Gastrocnemius medialis (tissue), 4 donors: ENCODE results near the gene C5orf15. TPM values are rescaled to one million over a fixed set of nuclear protein-coding genes. Genes with fewer than 3 reads are reported as not detected.

Source experiments
- ATAC-seq, 2 donors: fragments of 150-250 bp; one replicate each; pipeline ENCODE4 v1.9.1; 2016
- DNase-seq, 2 donors: peaks; one replicate each; pipeline ENCODE4 v3.0.0-alpha.2; 2019
- H3K27ac ChIP-seq, 4 donors: fragments of 200-600 bp; sonication (generic); 1 replicate in 1 of 4; 2 replicates in 3 of 4; pipeline ENCODE4 v1.5.1; 2016 to 2018; ENCODE audit warnings: mild to moderate bottlenecking in 2 of 4, moderate library complexity in 1 of 4
- H3K27me3 ChIP-seq, 3 donors: fragments of 200-600 bp; sonication (generic) in 2 of 3; 1 replicate in 1 of 3; 2 replicates in 2 of 3; pipeline versions ENCODE4 v1.5.1 to v1.6.0; 2016 to 2019; ENCODE audit warnings: mild to moderate bottlenecking in 1 of 3, moderate library complexity in 1 of 3
- H3K36me3 ChIP-seq, 2 donors: fragments of 200-600 bp; sonication (generic) in 1 of 2; one replicate each; pipeline ENCODE4 v1.5.1; 2017 to 2018
- H3K4me1 ChIP-seq, 2 donors: fragments of 200-600 bp; sonication (generic) in 1 of 2; one replicate each; pipeline ENCODE4 v1.5.1; 2016 to 2017; ENCODE audit warnings: mild to moderate bottlenecking in 2 of 2
- H3K4me3 ChIP-seq, 4 donors: fragments of 200-600 bp; sonication (generic) in 3 of 4; 1 replicate in 1 of 4; 2 replicates in 3 of 4; pipeline ENCODE4 v1.5.1; 2016 to 2019; ENCODE audit warnings: mild to moderate bottlenecking in 2 of 4
- H3K9me3 ChIP-seq, 3 donors: fragments of 200-600 bp; sonication (generic) in 2 of 3; 1 replicate in 1 of 3; 2 replicates in 2 of 3; pipeline ENCODE4 v1.5.1; 2016 to 2019
- CTCF ChIP-seq, 5 experiments: fragments of 450-650 bp in 3 of 5; fragments of 200-600 bp in 2 of 5; sonication (generic) in 2 of 5; IDR thresholded peaks in 4 of 5; conservative IDR thresholded peaks in 1 of 5; 1 replicate in 4 of 5; 2 replicates in 1 of 5; pipeline ENCODE4 v1.5.1; 2016 to 2019; ENCODE audit warnings: antibody characterized with exemption in 5 of 5, mild to moderate bottlenecking in 3 of 5, moderate library complexity in 3 of 5
- POLR2A ChIP-seq, 2 donors: fragments of 450-650 bp; IDR thresholded peaks; one replicate each; pipeline ENCODE4 v1.6.1; 2017; ENCODE audit warnings: antibody characterized with exemption in 2 of 2, mild to moderate bottlenecking in 2 of 2, moderate library complexity in 2 of 2
- in situ Hi-C, 4 donors: fragments of 200-750 bp; cut with MboI; loops; one replicate each; pipeline versions ENCODE4 v1.15.0 to v1.8.0; 2017; ENCODE audit warnings: low sequenced_read_pairs in 4 of 4
- intact Hi-C: fragments of 100-400 bp; cut with DNase I; formaldehyde crosslinking; loops from one replicate; pipeline ENCODE4 v1.15.1; 2023; ENCODE audit warnings: low total_unique reads
- total RNA-seq, 4 donors: library from RNA; depleted of rRNA; stranded (reverse); fragments of >200 nt; gene quantifications; one replicate each; pipeline versions ENCODE4 v1.1.0 to v1.2.3, GENCODE V29; 2016

Gene C5orf15
- total RNA-seq, 4 donors from 2014 or later = 18.7 to 30.3 (median 24.4) TPM

DNA sequence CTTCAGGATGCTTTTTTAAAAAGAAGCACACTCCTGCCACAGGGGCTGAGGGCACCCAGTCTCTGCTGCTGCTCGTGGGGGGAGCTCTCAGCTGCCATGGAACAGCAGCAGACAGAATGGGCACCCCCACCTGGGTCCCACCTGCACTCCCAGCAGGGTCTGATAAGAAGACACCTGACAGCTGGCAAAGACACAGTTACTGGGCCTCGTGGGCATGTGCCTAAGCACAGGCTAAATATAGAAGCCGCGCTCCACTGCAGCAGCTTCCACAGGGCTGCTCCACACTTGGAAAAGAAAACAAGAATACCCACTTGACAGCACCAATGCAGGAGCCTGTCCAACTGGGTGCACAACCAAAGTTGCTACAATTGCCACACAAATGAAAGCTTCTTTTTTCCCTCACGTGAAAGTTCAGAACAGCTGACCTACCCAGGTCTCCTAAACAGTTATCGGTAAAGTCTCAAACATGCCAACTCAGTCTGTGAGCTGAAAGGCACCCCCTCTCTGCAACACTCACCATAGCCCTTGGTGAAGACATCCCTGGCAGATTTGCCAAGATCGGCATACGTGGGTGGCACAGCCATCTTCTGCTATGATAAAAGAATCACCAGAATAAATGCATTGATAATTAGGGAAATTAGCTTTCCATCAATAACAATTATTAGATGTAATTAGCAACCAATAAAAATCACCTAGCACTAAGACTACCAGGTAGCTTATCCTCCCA, 24.2 kb upstream of the C5orf15 start:
- H3K36me3 ChIP-seq = peaks cover 0 to 42% of the 10 kb centered on the region in 2 donors
- peak in 1 of 2 donors; percentile 15 for TF ChIP-seq POLR2A (IDR thresholded peaks at IDR 0.05)
- no peak for TF ChIP-seq CTCF (IDR thresholded peaks at IDR 0.05 in 4 of 5, conservative IDR thresholded peaks at IDR 0.05 in 1 of 5)
- H3K9me3 ChIP-seq = no peaks in the 10 kb centered on the region
- H3K27me3 ChIP-seq = no peaks in the 10 kb centered on the region
- intact Hi-C loops = loop anchor here (5.0 kb wide), 1 partner anchor 170 kb away; no protein-coding TSS in a partner anchor
- peaks cover 73 to 76% of the 10 kb centered on the region in 2 donors for H3K4me1 ChIP-seq
- DNase-seq (peak; percentile 82 to 83), ATAC-seq (peak; percentile 63 to 68)
- H3K4me3 ChIP-seq = peak overlapping the region in 1 of 4 donors; percentile 2
- peak overlapping the region; percentile 91 to 100 (median 98) for H3K27ac ChIP-seq
- in situ Hi-C loops = no loop called here

DNA sequence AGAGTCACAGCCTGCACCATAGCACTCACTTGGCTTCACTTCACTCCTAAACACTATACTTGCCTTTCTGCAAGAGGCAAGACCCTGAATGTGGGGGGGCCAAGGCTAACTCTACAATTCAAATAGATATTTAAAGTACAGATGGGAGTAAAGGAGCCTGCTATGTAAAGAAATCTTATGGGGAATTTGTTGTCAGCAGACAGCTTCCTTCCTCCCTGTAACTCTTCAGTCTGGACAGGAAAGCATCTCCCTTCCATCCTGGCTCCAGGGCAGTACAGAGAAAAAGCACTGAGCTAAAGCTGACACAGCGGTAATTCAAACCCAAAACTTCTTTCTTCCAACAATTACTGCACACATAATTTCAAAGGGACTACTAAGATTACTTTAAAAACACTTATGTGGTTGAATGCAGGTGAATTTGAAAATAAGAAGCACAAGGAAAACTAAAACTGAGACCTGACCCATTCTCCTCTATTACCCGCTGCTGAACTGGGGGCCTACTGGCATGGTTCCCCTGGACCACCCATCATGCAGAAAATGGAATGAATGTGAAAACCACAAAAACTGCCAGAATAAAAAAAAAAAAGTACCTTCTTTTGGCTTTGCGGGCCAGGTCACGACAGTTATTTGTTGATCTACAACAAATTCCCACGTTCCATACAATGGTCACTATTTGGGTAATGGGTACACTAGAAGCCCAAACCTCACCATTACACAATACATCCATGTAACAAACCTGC, 22.9 kb upstream of the C5orf15 start:
- H3K4me1 ChIP-seq = peaks cover 68 to 73% of the 10 kb centered on the region in 2 donors
- no peak for ATAC-seq
- TF ChIP-seq POLR2A (IDR thresholded peaks at IDR 0.05) (no peak), CTCF (IDR thresholded peaks at IDR 0.05 in 4 of 5, conservative IDR thresholded peaks at IDR 0.05 in 1 of 5) (no peak)
- H3K4me3 ChIP-seq = no peak overlapping the region
- peak overlapping the region; percentile 91 to 100 (median 98) for H3K27ac ChIP-seq
- H3K36me3 ChIP-seq = peaks cover 0 to 50% of the 10 kb centered on the region in 2 donors
- in situ Hi-C loops (no loop called here), intact Hi-C loops (loop anchor here (5.0 kb wide), 1 partner anchor 169 kb away; no protein-coding TSS in a partner anchor)
- H3K27me3 ChIP-seq = no peaks in the 10 kb centered on the region
- DNase-seq = no peak
- no peaks in the 10 kb centered on the region for H3K9me3 ChIP-seq

GRCh38 chr5:133990396-133990795, 22.0 kb upstream of the C5orf15 start:
- peaks cover 68 to 73% of the 10 kb centered on the region in 2 donors for H3K4me1 ChIP-seq
- in situ Hi-C loops (no loop called here), intact Hi-C loops (loop anchor here (5.0 kb wide), 1 partner anchor 168 kb away; no protein-coding TSS in a partner anchor)
- DNase-seq (no peak), ATAC-seq (no peak)
- peak overlapping the region; percentile 91 to 100 (median 98) for H3K27ac ChIP-seq
- H3K27me3 ChIP-seq = no peaks in the 10 kb centered on the region
- H3K36me3 ChIP-seq = peaks cover 0 to 50% of the 10 kb centered on the region in 2 donors
- no peak for TF ChIP-seq CTCF (IDR thresholded peaks at IDR 0.05 in 4 of 5, conservative IDR thresholded peaks at IDR 0.05 in 1 of 5)
- no peak for TF ChIP-seq POLR2A (IDR thresholded peaks at IDR 0.05)
- H3K4me3 ChIP-seq = no peak overlapping the region
- H3K9me3 ChIP-seq = no peaks in the 10 kb centered on the region

DNA sequence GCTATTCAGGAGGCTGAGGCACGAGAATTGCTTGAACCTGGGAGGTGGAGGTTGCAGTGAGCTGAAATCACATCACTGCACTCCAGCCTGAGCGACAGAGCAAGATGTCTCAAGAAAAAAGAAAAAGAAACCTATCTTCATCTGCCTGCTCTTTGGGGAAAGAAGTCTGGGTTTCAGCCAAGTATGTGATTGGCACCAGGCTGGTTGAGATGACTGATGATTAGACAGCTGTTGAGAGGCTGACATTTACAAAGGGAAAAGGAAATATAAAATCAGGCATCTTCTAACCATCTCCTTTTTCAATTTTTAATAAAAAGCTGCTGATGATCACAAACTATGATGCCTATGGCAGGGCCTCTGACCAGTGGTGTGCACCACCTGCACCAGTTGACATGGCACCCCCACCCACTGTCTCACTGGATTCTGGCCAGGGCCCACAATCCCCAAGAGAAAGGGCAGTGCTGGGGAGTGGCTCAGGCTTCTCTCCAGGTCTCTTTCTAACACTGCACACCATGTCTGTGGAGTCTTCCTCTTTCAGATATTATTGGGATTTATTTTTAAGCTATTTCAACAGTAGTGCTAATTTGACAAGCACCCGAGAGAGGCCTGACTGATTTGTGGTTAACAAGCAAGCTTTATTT, 17.2 kb upstream of the C5orf15 start:
- intact Hi-C loops = no loop called here
- TF ChIP-seq CTCF (IDR thresholded peaks at IDR 0.05 in 4 of 5, conservative IDR thresholded peaks at IDR 0.05 in 1 of 5) (no peak), POLR2A (IDR thresholded peaks at IDR 0.05) (no peak)
- Histone ChIP-seq H3K4me1 (peaks cover 42 to 51% of the 10 kb centered on the region in 2 donors), H3K4me3 (no peak overlapping the region), H3K9me3 (no peaks in the 10 kb centered on the region), H3K36me3 (peaks cover 0 to 66% of the 10 kb centered on the region in 2 donors), H3K27ac (peak overlapping the region; percentile 47 to 71 (median 64)), H3K27me3 (no peaks in the 10 kb centered on the region)
- DNase-seq (no peak), ATAC-seq (peak; percentile 39 to 50)
- in situ Hi-C loops = no loop called here
